ENCODE data around the gene KATNAL2.

The KATNAL2 gene

GRCh38 chr18:47150824-47151366 is 233.5 kb downstream of the KATNAL2 start:
- no peak for DNase-seq (ENCODE audit: low read depth)
- H3K4me3 ChIP-seq (ENCODE audit: low read depth, low read length): peak overlapping the region; percentile 74
- no peak for TF ChIP-seq CTCF (IDR thresholded peaks at IDR 0.05; ENCODE audit: control insufficient read depth, extremely low read depth, insufficient read depth)

GRCh38 chr18:47151439-47151838 is 234.0 kb downstream of the KATNAL2 start:
- no peak for DNase-seq (ENCODE audit: low read depth)
- peak overlapping the region; percentile 74 for H3K4me3 ChIP-seq (ENCODE audit: low read depth, low read length)
- TF ChIP-seq CTCF (IDR thresholded peaks at IDR 0.05; ENCODE audit: control insufficient read depth, extremely low read depth, insufficient read depth): no peak
